Mesenchymal stem cell (in vitro differentiated cells and primary cell): Measurements from ENCODE around the gene VPS37C.

ENCODE experiments used
- DNase-seq: peaks from one replicate; pipeline ENCODE4 v3.0.0-alpha.2; 2013
- H2AFZ ChIP-seq: one replicate; pipeline ENCODE4 v1.6.1; 2013; ENCODE audit warnings: low read depth, mild to moderate bottlenecking, control low read depth, inconsistent platforms, low read length, moderate library complexity
- H2AK5ac ChIP-seq: 2 replicates; pipeline ENCODE4 v1.6.1; 2013; ENCODE audit warnings: low read length, moderate library complexity, mild to moderate bottlenecking, inconsistent platforms; ENCODE audit not compliant: severe bottlenecking
- H2BK120ac ChIP-seq: one replicate; pipeline ENCODE4 v1.6.1; 2013; ENCODE audit warnings: low read depth, mild to moderate bottlenecking, inconsistent platforms, low read length, moderate library complexity
- H2BK12ac ChIP-seq, 2 experiments: one replicate each; pipeline ENCODE4 v1.6.1; 2013; ENCODE audit warnings: inconsistent platforms in 2 of 2, low read length in 2 of 2, mild to moderate bottlenecking in 2 of 2, moderate library complexity in 2 of 2, control low read depth in 1 of 2
- H2BK15ac ChIP-seq: one replicate; pipeline ENCODE4 v1.6.1; 2013; ENCODE audit warnings: mild to moderate bottlenecking, low read depth, inconsistent platforms; ENCODE audit not compliant: poor library complexity, severe bottlenecking
- H2BK5ac ChIP-seq: 2 replicates; pipeline ENCODE4 v1.6.1; 2013; ENCODE audit warnings: low read depth, mild to moderate bottlenecking, low read length, control low read depth, inconsistent platforms; ENCODE audit not compliant: poor library complexity, severe bottlenecking
- H3K14ac ChIP-seq, 2 experiments: one replicate each; pipeline ENCODE4 v1.6.1; 2013; ENCODE audit warnings: inconsistent platforms in 2 of 2, low read length in 2 of 2, control low read depth in 1 of 2, mild to moderate bottlenecking in 1 of 2, moderate library complexity in 1 of 2
- H3K18ac ChIP-seq, 2 experiments: one replicate each; pipeline ENCODE4 v1.6.1; 2013; ENCODE audit warnings: inconsistent platforms in 2 of 2, low read length in 2 of 2, control low read depth in 1 of 2, low read depth in 1 of 2, mild to moderate bottlenecking in 1 of 2
- H3K23ac ChIP-seq, 2 experiments: one replicate each; pipeline ENCODE4 v1.6.1; 2013; ENCODE audit warnings: inconsistent platforms in 2 of 2, low read length in 2 of 2, mild to moderate bottlenecking in 2 of 2, moderate library complexity in 2 of 2, control low read depth in 1 of 2
- H3K27ac ChIP-seq: 2 replicates; pipeline ENCODE4 v1.5.1; 2013; ENCODE audit warnings: mild to moderate bottlenecking, moderate library complexity, low read length, control low read depth, inconsistent platforms; ENCODE audit not compliant: poor library complexity, severe bottlenecking
- H3K27me3 ChIP-seq, 2 experiments: 2 replicates each; pipeline versions ENCODE4 v1.6.1 to v1.7.0; 2013; ENCODE audit warnings: low read length in 2 of 2, mild to moderate bottlenecking in 2 of 2, moderate library complexity in 2 of 2, control low read depth in 1 of 2, inconsistent platforms in 1 of 2; ENCODE audit not compliant: control insufficient read depth in 1 of 2, insufficient read depth in 1 of 2
- H3K36me3 ChIP-seq, 2 experiments: 2 replicates each; pipeline versions ENCODE4 v1.6.1 to v1.7.0; 2013; ENCODE audit warnings: low read length in 2 of 2, control low read depth in 1 of 2, inconsistent platforms in 1 of 2, low read depth in 1 of 2, mild to moderate bottlenecking in 1 of 2; ENCODE audit not compliant: insufficient read depth in 2 of 2, control insufficient read depth in 1 of 2
- H3K4ac ChIP-seq, 2 experiments: one replicate each; pipeline ENCODE4 v1.6.1; 2013; ENCODE audit warnings: inconsistent platforms in 2 of 2, low read length in 2 of 2, mild to moderate bottlenecking in 2 of 2, moderate library complexity in 2 of 2, control low read depth in 1 of 2, low read depth in 1 of 2
- H3K4me1 ChIP-seq: 2 replicates; pipeline ENCODE4 v1.6.1; 2013; ENCODE audit warnings: low read depth, low read length, control low read depth; ENCODE audit not compliant: control insufficient read depth, insufficient read depth
- H3K4me2 ChIP-seq: 2 replicates; pipeline ENCODE4 v1.6.1; 2013; ENCODE audit warnings: low read length, mild to moderate bottlenecking, inconsistent platforms; ENCODE audit not compliant: poor library complexity, severe bottlenecking
- H3K4me3 ChIP-seq, 2 experiments: 2 replicates each; pipeline versions ENCODE4 v1.5.1 to v1.7.0; 2013; ENCODE audit warnings: low read length in 2 of 2, mild to moderate bottlenecking in 2 of 2, control low read depth in 1 of 2, low read depth in 1 of 2; ENCODE audit not compliant: insufficient read depth in 1 of 2
- H3K79me1 ChIP-seq: replicated peaks from 2 replicates; pipeline ENCODE4 v1.6.1; 2013; ENCODE audit warnings: mild to moderate bottlenecking, control low read depth, low read length, inconsistent platforms; ENCODE audit not compliant: poor library complexity, severe bottlenecking
- H3K9ac ChIP-seq: 2 replicates; pipeline ENCODE4 v1.7.0; 2013; ENCODE audit warnings: mild to moderate bottlenecking, low read length, moderate library complexity
- H3K9me3 ChIP-seq: 2 replicates; pipeline ENCODE4 v1.7.0; 2013; ENCODE audit warnings: mild to moderate bottlenecking, low read length; ENCODE audit not compliant: control insufficient read depth
- H4K8ac ChIP-seq: one replicate; pipeline ENCODE4 v1.6.1; 2013; ENCODE audit warnings: inconsistent platforms, mild to moderate bottlenecking, low read length, moderate library complexity
- H4K91ac ChIP-seq: one replicate; pipeline ENCODE4 v1.6.1; 2013; ENCODE audit warnings: mild to moderate bottlenecking, low read length, inconsistent platforms
- WGBS: methylation state at CpG from one replicate; pipeline ENCODE4 v1.1.7; 2013; ENCODE audit warnings: mixed read lengths; 5-methylcytosine and 5-hydroxymethylcytosine counted together

The VPS37C gene

GRCh38 chr11:61087426-61088119 lies 73.7 kb downstream of the VPS37C start:
- no peak overlapping the region for H3K4me2 ChIP-seq
- no peak overlapping the region for H3K23ac ChIP-seq
- H3K36me3 ChIP-seq = no peaks in the 10 kb centered on the region
- H3K27me3 ChIP-seq = peaks cover 13 to 15% of the 10 kb centered on the region in 2 experiments
- no peak overlapping the region for H2AFZ ChIP-seq
- H4K91ac ChIP-seq = no peak overlapping the region
- H2BK15ac ChIP-seq = no peak overlapping the region
- no peaks in the 10 kb centered on the region for H3K79me1 ChIP-seq
- H2BK5ac ChIP-seq = no peak overlapping the region
- peaks cover 7% of the 10 kb centered on the region for H3K4me1 ChIP-seq
- no peak overlapping the region for H3K27ac ChIP-seq
- H2BK12ac ChIP-seq = no peak overlapping the region
- no peak overlapping the region for H3K9ac ChIP-seq
- no peak overlapping the region for H3K4me3 ChIP-seq
- no peak overlapping the region for H4K8ac ChIP-seq
- DNase-seq = no peak
- H3K4ac ChIP-seq = no peak overlapping the region
- WGBS = 88% methylated on average over 7 of the region's 9 CpGs
- H3K14ac ChIP-seq = no peak overlapping the region
- no peaks in the 10 kb centered on the region for H3K9me3 ChIP-seq
- no peak overlapping the region for H2BK120ac ChIP-seq
- H3K18ac ChIP-seq = no peak overlapping the region
- no peak overlapping the region for H2AK5ac ChIP-seq

- H3K27me3 ChIP-seq = peaks cover 35 to 41% of the 10 kb centered on the region in 2 experiments
- H4K91ac ChIP-seq = no peak overlapping the region
- no peak overlapping the region for H3K18ac ChIP-seq
- H3K36me3 ChIP-seq = no peaks in the 10 kb centered on the region
- H3K4ac ChIP-seq = no peak overlapping the region
- H3K9me3 ChIP-seq = no peaks in the 10 kb centered on the region
- H2BK5ac ChIP-seq = no peak overlapping the region
- H2AFZ ChIP-seq = no peak overlapping the region
- H4K8ac ChIP-seq = no peak overlapping the region
- no peak overlapping the region for H3K27ac ChIP-seq
- no peak for DNase-seq
- H2BK120ac ChIP-seq = no peak overlapping the region
- H3K4me2 ChIP-seq = no peak overlapping the region
- H2BK15ac ChIP-seq = no peak overlapping the region
- H3K14ac ChIP-seq = no peak overlapping the region
- no peaks in the 10 kb centered on the region for H3K79me1 ChIP-seq
- H3K23ac ChIP-seq = no peak overlapping the region
- no peaks in the 10 kb centered on the region for H3K4me1 ChIP-seq
- WGBS = 84% methylated on average over 12 of the region's 13 CpGs
- no peak overlapping the region for H3K9ac ChIP-seq
- no peak overlapping the region for H2BK12ac ChIP-seq
- H2AK5ac ChIP-seq = no peak overlapping the region
- H3K4me3 ChIP-seq = no peak overlapping the region
These were observed 77.6 kb downstream of the VPS37C start for GRCh38 chr11:61083601-61084147.

GRCh38 chr11:61082931-61083531 lies 78.2 kb downstream of the VPS37C start:
- no peak overlapping the region for H2BK12ac ChIP-seq
- H3K27ac ChIP-seq = no peak overlapping the region
- no peak overlapping the region for H4K8ac ChIP-seq
- H3K4ac ChIP-seq = no peak overlapping the region
- no peak overlapping the region for H3K4me3 ChIP-seq
- no peak overlapping the region for H2BK120ac ChIP-seq
- H3K14ac ChIP-seq = no peak overlapping the region
- H2BK15ac ChIP-seq = no peak overlapping the region
- no peak overlapping the region for H3K4me2 ChIP-seq
- no peak overlapping the region for H2BK5ac ChIP-seq
- H2AK5ac ChIP-seq = no peak overlapping the region
- H3K18ac ChIP-seq = no peak overlapping the region
- no peak for DNase-seq
- H3K9me3 ChIP-seq = no peaks in the 10 kb centered on the region
- no peaks in the 10 kb centered on the region for H3K79me1 ChIP-seq
- H3K9ac ChIP-seq = no peak overlapping the region
- H2AFZ ChIP-seq = no peak overlapping the region
- H4K91ac ChIP-seq = no peak overlapping the region
- H3K27me3 ChIP-seq = peaks cover 35 to 41% of the 10 kb centered on the region in 2 experiments
- WGBS = 85% methylated on average over 14 of the region's 14 CpGs
- H3K23ac ChIP-seq = no peak overlapping the region
- no peaks in the 10 kb centered on the region for H3K4me1 ChIP-seq
- H3K36me3 ChIP-seq = no peaks in the 10 kb centered on the region

GRCh38 chr11:61082062-61082870 lies 79.0 kb downstream of the VPS37C start:
- H4K91ac ChIP-seq = no peak overlapping the region
- no peaks in the 10 kb centered on the region for H3K79me1 ChIP-seq
- H3K9ac ChIP-seq = no peak overlapping the region
- H2BK120ac ChIP-seq = no peak overlapping the region
- WGBS = 86% methylated on average over 18 of the region's 18 CpGs
- no peak overlapping the region for H3K27ac ChIP-seq
- H3K4me1 ChIP-seq = no peaks in the 10 kb centered on the region
- peak overlapping the region in 1 of 2 experiments; percentile 36 for H3K14ac ChIP-seq
- H3K27me3 ChIP-seq = peaks cover 35 to 41% of the 10 kb centered on the region in 2 experiments
- no peak overlapping the region for H2AK5ac ChIP-seq
- no peak overlapping the region for H2BK12ac ChIP-seq
- H2BK15ac ChIP-seq = no peak overlapping the region
- H3K4me2 ChIP-seq = no peak overlapping the region
- no peak overlapping the region for H3K4ac ChIP-seq
- no peak overlapping the region for H3K18ac ChIP-seq
- H3K4me3 ChIP-seq = no peak overlapping the region
- H2BK5ac ChIP-seq = no peak overlapping the region
- H4K8ac ChIP-seq = no peak overlapping the region
- no peak for DNase-seq
- H3K36me3 ChIP-seq = no peaks in the 10 kb centered on the region
- no peak overlapping the region for H2AFZ ChIP-seq
- H3K23ac ChIP-seq = no peak overlapping the region
- H3K9me3 ChIP-seq = no peaks in the 10 kb centered on the region
